ENCODE results near the gene GPR3. TPM values are rescaled to one million over a fixed set of nuclear protein-coding genes. Genes with fewer than 3 reads are reported as not detected.

GPR3 gene
- total RNA-seq (2014; rRNA removed; shearing (Covaris generic)): 2.4 and 6.9 TPM in 2 replicates

GRCh38 chr1:27392096-27392777, at the start of gene GPR3:
Gene GPR3 (plus strand): TSS chr1:27392622. CDS start chr1:27393799, 1,177 bp downstream.
- in situ Hi-C loops (cut with HindIII; ENCODE audit: low sequenced_read_pairs): no loop called here

GRCh38 chr1:27342778-27343638, 49.4 kb upstream of the GPR3 start:
- peak; percentile 74 for DNase-seq (ENCODE audit: low spot score)
- in situ Hi-C loops (cut with HindIII; ENCODE audit: low sequenced_read_pairs): no loop called here

More at GRCh38 chr1:27392096-27392777, at the start of gene GPR3:
- peak; percentile 89 for DNase-seq (ENCODE audit: low spot score)

- DNase-seq (ENCODE audit: low spot score): no peak
- in situ Hi-C loops (cut with HindIII; ENCODE audit: low sequenced_read_pairs): no loop called here
Measured at GRCh38 chr1:27343639-27344025, 48.8 kb upstream of the GPR3 start.

GRCh38 chr1:27345272-27345671, 47.1 kb upstream of the GPR3 start:
- no peak for DNase-seq (ENCODE audit: low spot score)
- in situ Hi-C loops (cut with HindIII; ENCODE audit: low sequenced_read_pairs): no loop called here

GRCh38 chr1:27346357-27346756, 46.1 kb upstream of the GPR3 start:
- DNase-seq (ENCODE audit: low spot score): no peak
- in situ Hi-C loops (cut with HindIII; ENCODE audit: low sequenced_read_pairs): no loop called here

- in situ Hi-C loops (cut with HindIII; ENCODE audit: low sequenced_read_pairs): no loop called here
- no peak for DNase-seq (ENCODE audit: low spot score)
Measured at GRCh38 chr1:27346991-27347624, 45.3 kb upstream of the GPR3 start.

GRCh38 chr1:27348861-27349783, 43.3 kb upstream of the GPR3 start:
- DNase-seq (ENCODE audit: low spot score): peak; percentile 73
- in situ Hi-C loops (cut with HindIII; ENCODE audit: low sequenced_read_pairs): no loop called here

GRCh38 chr1:27349784-27350662, 42.4 kb upstream of the GPR3 start:
- DNase-seq (ENCODE audit: low spot score): peak; percentile 68
- in situ Hi-C loops (cut with HindIII; ENCODE audit: low sequenced_read_pairs): no loop called here

GRCh38 chr1:27350663-27351540, 41.5 kb upstream of the GPR3 start:
- in situ Hi-C loops (cut with HindIII; ENCODE audit: low sequenced_read_pairs): no loop called here
- peak; percentile 62 for DNase-seq (ENCODE audit: low spot score)

- in situ Hi-C loops (cut with HindIII; ENCODE audit: low sequenced_read_pairs): no loop called here
Measured at GRCh38 chr1:27351541-27352107, 40.8 kb upstream of the GPR3 start.

GRCh38 chr1:27353166-27353565, 39.3 kb upstream of the GPR3 start:
- no peak for DNase-seq (ENCODE audit: low spot score)
- in situ Hi-C loops (cut with HindIII; ENCODE audit: low sequenced_read_pairs): no loop called here

More at GRCh38 chr1:27351541-27352107, 40.8 kb upstream of the GPR3 start:
- no peak for DNase-seq (ENCODE audit: low spot score)

- in situ Hi-C loops (cut with HindIII; ENCODE audit: low sequenced_read_pairs): no loop called here
- no peak for DNase-seq (ENCODE audit: low spot score)
Measured at GRCh38 chr1:27353629-27354028, 38.8 kb upstream of the GPR3 start.

- in situ Hi-C loops (cut with HindIII; ENCODE audit: low sequenced_read_pairs): no loop called here
- no peak for DNase-seq (ENCODE audit: low spot score)
Measured at GRCh38 chr1:27355683-27356082, 36.7 kb upstream of the GPR3 start.

- no peak for DNase-seq (ENCODE audit: low spot score)
- in situ Hi-C loops (cut with HindIII; ENCODE audit: low sequenced_read_pairs): no loop called here
Measured at GRCh38 chr1:27356277-27356618, 36.2 kb upstream of the GPR3 start.

- in situ Hi-C loops (cut with HindIII; ENCODE audit: low sequenced_read_pairs): no loop called here
- no peak for DNase-seq (ENCODE audit: low spot score)
Measured at GRCh38 chr1:27356619-27357280, 35.7 kb upstream of the GPR3 start.

GRCh38 chr1:27357281-27358037, 35.0 kb upstream of the GPR3 start:
- DNase-seq (ENCODE audit: low spot score): peak; percentile 79
- in situ Hi-C loops (cut with HindIII; ENCODE audit: low sequenced_read_pairs): no loop called here
